ENCODE data around the gene ARHGAP32. TPM values are rescaled to one million over a fixed set of nuclear protein-coding genes. Genes with fewer than 3 reads are reported as not detected.
"Not testable (repeated sequence)": the region's sequence is repeated elsewhere in the genome, so short reads cannot be mapped to it uniquely, and the experiment has no call there.

Gene ARHGAP32
- total RNA-seq, 4 donors from 2014 or later: 13.5 to 21.9 (median 20.2) TPM

DNA sequence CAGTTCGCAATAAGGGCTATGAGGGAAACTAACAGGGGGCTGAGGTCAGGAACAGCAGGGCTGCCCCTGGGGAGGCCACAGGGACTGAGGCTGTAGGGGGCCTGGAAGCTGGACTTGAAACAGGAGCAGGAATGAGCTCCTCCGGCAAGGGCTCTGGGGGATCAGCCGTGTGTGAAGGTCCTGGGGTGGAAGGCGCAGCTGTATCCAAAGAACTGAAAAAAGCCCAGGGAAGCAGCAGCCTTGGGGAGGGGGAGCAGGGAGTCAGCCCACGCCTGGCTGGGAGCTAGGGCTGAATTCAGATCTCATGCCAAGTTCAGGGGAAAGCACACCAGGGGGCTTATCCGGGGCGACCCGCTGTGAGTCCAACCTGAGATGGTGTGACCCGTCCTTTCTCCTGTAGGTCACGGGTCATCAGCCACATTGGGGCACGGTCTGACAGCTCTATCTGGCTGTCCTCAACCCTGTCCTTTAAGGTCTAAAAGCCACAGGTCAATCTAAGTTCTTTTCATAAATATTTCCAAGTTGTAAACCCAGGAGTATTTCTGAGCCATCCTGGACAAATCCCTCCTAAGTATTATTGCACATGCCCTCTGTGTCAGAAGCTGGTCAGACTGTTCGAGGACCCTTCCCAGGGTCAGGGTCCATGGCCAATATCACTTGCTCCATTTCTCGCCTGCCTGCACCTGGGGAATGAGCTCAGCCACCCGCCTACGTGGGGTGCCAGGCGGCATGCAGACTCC, 267.4 kb downstream of the ARHGAP32 start:
- WGBS, 2 donors: 77 to 78% methylated on average over 16 of the region's 16 CpGs
- H3K27ac ChIP-seq: no peak overlapping the region
- intact Hi-C loops (cut with DNase I): no loop called here
- no peaks in the 10 kb centered on the region for H3K4me1 ChIP-seq
- no peaks in the 10 kb centered on the region for H3K9me3 ChIP-seq
- TF ChIP-seq, protein P1, sequence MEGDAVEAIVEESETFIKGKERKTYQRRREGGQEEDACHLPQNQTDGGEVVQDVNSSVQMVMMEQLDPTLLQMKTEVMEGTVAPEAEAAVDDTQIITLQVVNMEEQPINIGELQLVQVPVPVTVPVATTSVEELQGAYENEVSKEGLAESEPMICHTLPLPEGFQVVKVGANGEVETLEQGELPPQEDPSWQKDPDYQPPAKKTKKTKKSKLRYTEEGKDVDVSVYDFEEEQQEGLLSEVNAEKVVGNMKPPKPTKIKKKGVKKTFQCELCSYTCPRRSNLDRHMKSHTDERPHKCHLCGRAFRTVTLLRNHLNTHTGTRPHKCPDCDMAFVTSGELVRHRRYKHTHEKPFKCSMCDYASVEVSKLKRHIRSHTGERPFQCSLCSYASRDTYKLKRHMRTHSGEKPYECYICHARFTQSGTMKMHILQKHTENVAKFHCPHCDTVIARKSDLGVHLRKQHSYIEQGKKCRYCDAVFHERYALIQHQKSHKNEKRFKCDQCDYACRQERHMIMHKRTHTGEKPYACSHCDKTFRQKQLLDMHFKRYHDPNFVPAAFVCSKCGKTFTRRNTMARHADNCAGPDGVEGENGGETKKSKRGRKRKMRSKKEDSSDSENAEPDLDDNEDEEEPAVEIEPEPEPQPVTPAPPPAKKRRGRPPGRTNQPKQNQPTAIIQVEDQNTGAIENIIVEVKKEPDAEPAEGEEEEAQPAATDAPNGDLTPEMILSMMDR (IDR thresholded peaks at IDR 0.05): no peak
- TF ChIP-seq POLR2A (IDR thresholded peaks at IDR 0.05): no peak
- no peak overlapping the region for H3K4me3 ChIP-seq (replicated peaks in 1 of 3)
- no peak for DNase-seq
- no peaks in the 10 kb centered on the region for H3K36me3 ChIP-seq
- no peaks in the 10 kb centered on the region for H3K27me3 ChIP-seq

DNA sequence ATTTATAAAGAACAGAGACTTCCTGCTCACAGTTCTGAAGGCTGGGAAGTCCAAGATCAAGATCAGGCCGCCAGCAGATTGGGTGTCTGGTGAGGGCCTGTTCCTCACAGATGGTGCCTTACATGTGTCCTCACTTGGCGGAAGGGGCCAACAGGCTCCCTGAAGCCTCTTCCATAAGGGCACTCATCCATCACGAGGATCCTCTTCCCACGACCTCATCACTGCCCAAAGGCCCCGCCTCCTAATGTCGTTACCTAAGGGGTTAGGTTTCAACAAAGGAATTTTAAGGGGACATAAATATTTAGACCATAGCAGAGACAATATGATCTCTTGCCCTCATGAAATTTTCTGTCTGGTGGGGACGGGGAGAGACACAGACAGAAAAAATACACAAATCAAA, 268.0 kb downstream of the ARHGAP32 start:
- TF ChIP-seq POLR2A (IDR thresholded peaks at IDR 0.05): no peak
- TF ChIP-seq, protein P1 (IDR thresholded peaks at IDR 0.05): no peak
- no peak for DNase-seq

GRCh38 chr11:128921793-128922192, 270.3 kb downstream of the ARHGAP32 start:
- Histone ChIP-seq H3K4me3 (replicated peaks in 1 of 3) (no peak overlapping the region), H3K27ac (no peak overlapping the region), H3K4me1 (no peaks in the 10 kb centered on the region), H3K27me3 (no peaks in the 10 kb centered on the region), H3K36me3 (no peaks in the 10 kb centered on the region), H3K9me3 (no peaks in the 10 kb centered on the region)
- intact Hi-C loops (cut with DNase I): no loop called here
- no peak for DNase-seq
- no peak for TF ChIP-seq POLR2A (IDR thresholded peaks at IDR 0.05)
- TF ChIP-seq, protein P1 (IDR thresholded peaks at IDR 0.05): no peak
- WGBS, 2 donors: 89 to 98% methylated on average over 4 of the region's 4 CpGs

More for the DNA sequence above, 268.0 kb downstream of the ARHGAP32 start:
- H3K9me3 ChIP-seq: no peaks in the 10 kb centered on the region
- 75 to 77% methylated on average over 7 of the region's 7 CpGs for WGBS, 2 donors
- no peaks in the 10 kb centered on the region for H3K27me3 ChIP-seq
- H3K27ac ChIP-seq: no peak overlapping the region
- no peaks in the 10 kb centered on the region for H3K36me3 ChIP-seq
- no peak overlapping the region for H3K4me3 ChIP-seq (replicated peaks in 1 of 3)
- no peaks in the 10 kb centered on the region for H3K4me1 ChIP-seq
- intact Hi-C loops (cut with DNase I): no loop called here

GRCh38 chr11:128920666-128921065, 271.5 kb downstream of the ARHGAP32 start:
- H3K36me3 ChIP-seq: no peaks in the 10 kb centered on the region
- WGBS, 2 donors: 73 to 79% methylated on average over 10 to 14 of the region's 15 CpGs
- DNase-seq: no peak
- H3K4me3 ChIP-seq (replicated peaks in 1 of 3): no peak overlapping the region
- no peaks in the 10 kb centered on the region for H3K4me1 ChIP-seq
- intact Hi-C loops (cut with DNase I): no loop called here
- no peak overlapping the region for H3K27ac ChIP-seq
- H3K27me3 ChIP-seq: no peaks in the 10 kb centered on the region
- TF ChIP-seq, protein P1 (IDR thresholded peaks at IDR 0.05): no peak
- no peak for TF ChIP-seq POLR2A (IDR thresholded peaks at IDR 0.05)
- H3K9me3 ChIP-seq: no peaks in the 10 kb centered on the region

DNA sequence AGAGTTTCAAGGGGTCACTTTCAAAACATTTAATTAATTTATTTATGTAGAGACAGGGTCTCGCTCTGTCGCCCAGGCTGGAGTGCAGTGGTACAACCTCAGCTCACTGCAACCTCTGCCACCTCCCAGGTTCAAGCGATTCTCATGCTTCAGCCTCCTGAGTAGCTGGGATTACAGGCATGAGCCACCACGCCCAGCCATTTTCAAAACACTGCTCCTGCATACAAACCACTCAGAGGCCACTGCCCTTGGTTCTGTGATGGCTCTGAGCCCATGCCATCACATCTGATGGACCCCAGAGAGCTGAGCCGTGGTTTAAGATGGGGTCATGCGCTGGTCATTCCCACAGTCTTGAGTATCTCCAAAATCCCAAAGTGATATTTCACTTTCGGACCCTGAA, 272.5 kb downstream of the ARHGAP32 start:
- H3K9me3 ChIP-seq; H3K36me3 ChIP-seq; intact Hi-C loops (cut with DNase I); H3K4me1 ChIP-seq; H3K4me3 ChIP-seq (replicated peaks in 1 of 3); H3K27me3 ChIP-seq; DNase-seq; H3K27ac ChIP-seq: not testable (repeated sequence)
- 81 to 86% methylated on average over 7 of the region's 7 CpGs for WGBS, 2 donors

Data from thyroid gland (tissue), 4 donors.